DMS53 treated with DMSO at 0.1 percent for 48 hours (cell line): Measurements from ENCODE around the gene ITGA8.
A peak's percentile ranks its signal among the peaks of the same experiment; 100 is the strongest.
"Not testable (repeated sequence)": the region's sequence is repeated elsewhere in the genome, so short reads cannot be mapped to it uniquely, and the experiment has no call there.

Source experiments
- DNase-seq: peaks from one replicate; lab custom pipeline; 2025; ENCODE audit not compliant: unreplicated experiment; lab: John Stamatoyannopoulos, UW

Gene ITGA8

GRCh38 chr10:15719899-15720634, at the start of gene ITGA8:
Gene ITGA8 (minus strand): TSS chr10:15719922. CDS start chr10:15719771, 151 bp downstream.
- no peak for DNase-seq

- DNase-seq: no peak
These were observed 45.3 kb upstream of the ITGA8 start for GRCh38 chr10:15764892-15765454.

GRCh38 chr10:15763006-15763405, 43.3 kb upstream of the ITGA8 start:
- no peak for DNase-seq

- DNase-seq: not testable (repeated sequence)
These were observed 42.5 kb upstream of the ITGA8 start for GRCh38 chr10:15762239-15762638.

- not testable (repeated sequence) for DNase-seq
These were observed 41.5 kb upstream of the ITGA8 start for GRCh38 chr10:15761224-15761623.

GRCh38 chr10:15760681-15761080, 41.0 kb upstream of the ITGA8 start:
- DNase-seq: no peak

GRCh38 chr10:15759265-15759664, 39.5 kb upstream of the ITGA8 start:
- DNase-seq: no peak

GRCh38 chr10:15758618-15759017, 38.9 kb upstream of the ITGA8 start:
- DNase-seq: no peak

GRCh38 chr10:15754937-15755336, 35.2 kb upstream of the ITGA8 start:
- DNase-seq: no peak

- DNase-seq: no peak
These were observed 31.3 kb upstream of the ITGA8 start for GRCh38 chr10:15751046-15751445.

GRCh38 chr10:15748126-15748525, 28.4 kb upstream of the ITGA8 start:
- no peak for DNase-seq

- DNase-seq: no peak
These were observed 27.9 kb upstream of the ITGA8 start for GRCh38 chr10:15747632-15748031.

- DNase-seq: no peak
These were observed 26.0 kb upstream of the ITGA8 start for GRCh38 chr10:15745751-15746150.

GRCh38 chr10:15744217-15744865, 24.6 kb upstream of the ITGA8 start:
- DNase-seq: peak; percentile 30

- DNase-seq: no peak
These were observed 23.7 kb upstream of the ITGA8 start for GRCh38 chr10:15743443-15743842.

- DNase-seq: no peak
These were observed 23.1 kb upstream of the ITGA8 start for GRCh38 chr10:15742836-15743235.

- no peak for DNase-seq
These were observed 22.4 kb upstream of the ITGA8 start for GRCh38 chr10:15742102-15742501.

- no peak for DNase-seq
These were observed 21.9 kb upstream of the ITGA8 start for GRCh38 chr10:15741581-15741980.

GRCh38 chr10:15740261-15740660, 20.5 kb upstream of the ITGA8 start:
- no peak for DNase-seq

- DNase-seq: no peak
These were observed 19.7 kb upstream of the ITGA8 start for GRCh38 chr10:15739254-15739970.

GRCh38 chr10:15738270-15738925, 18.7 kb upstream of the ITGA8 start:
- DNase-seq: no peak
